GM12878 (cell line): ENCODE results near the gene RIN1. TPM values are rescaled to one million over a fixed set of nuclear protein-coding genes. Genes with fewer than 3 reads are reported as not detected.

Experiments used
- BHLHE40 ChIP-seq, 2 experiments: fragments of 450-650 bp in 1 of 2; IDR thresholded peaks; 2 replicates each; pipeline ENCODE4 v1.6.1; 2011 to 2017; ENCODE audit warnings: low read depth in 2 of 2, borderline replicate concordance in 1 of 2, improper control_type of control experiment in 1 of 2, low read length in 1 of 2, mild to moderate bottlenecking in 1 of 2
- CBFB ChIP-seq: IDR thresholded peaks from 2 replicates; pipeline ENCODE4 v1.6.1; 2016; ENCODE audit warnings: antibody characterized with exemption, low read depth
- CBX3 ChIP-seq: fragments of 200-600 bp; sonication (generic); IDR thresholded peaks from 2 replicates; pipeline ENCODE4 v1.6.1; 2016; ENCODE audit warnings: low read depth, borderline replicate concordance
- CHD1 ChIP-seq: IDR thresholded peaks from 2 replicates; pipeline ENCODE4 v1.6.1; 2012; ENCODE audit warnings: low read depth, low read length, improper control_type of control experiment
- CREM ChIP-seq: IDR thresholded peaks from 2 replicates; pipeline ENCODE4 v1.6.1; 2014; ENCODE audit warnings: antibody characterized with exemption, low read depth
- ESRRA ChIP-seq: IDR thresholded peaks from 2 replicates; pipeline ENCODE4 v1.6.1; 2012; ENCODE audit warnings: mild to moderate bottlenecking, low read length, improper control_type of control experiment
- EZH2 ChIP-seq: IDR thresholded peaks from 2 replicates; pipeline ENCODE4 v1.6.1; 2012; ENCODE audit warnings: low read depth, mild to moderate bottlenecking, control low read depth, inconsistent platforms, low read length, borderline replicate concordance; ENCODE audit not compliant: control insufficient read depth
- IKZF2 ChIP-seq, 2 experiments: fragments of 450-650 bp; IDR thresholded peaks; 2 replicates each; pipeline ENCODE4 v1.6.1; 2017; ENCODE audit warnings: mild to moderate bottlenecking in 2 of 2, moderate library complexity in 2 of 2
- IRF5 ChIP-seq: fragments of 450-650 bp; IDR thresholded peaks from 2 replicates; pipeline ENCODE4 v1.6.1; 2017; ENCODE audit warnings: borderline replicate concordance
- KAT2A ChIP-seq: conservative IDR thresholded peaks from 2 replicates; pipeline ENCODE4 v1.6.1; 2011; ENCODE audit warnings: low read depth, low read length; ENCODE audit not compliant: control insufficient read depth
- KDM1A ChIP-seq: fragments of 200-600 bp; sonication (generic); IDR thresholded peaks from 2 replicates; pipeline ENCODE4 v1.6.1; 2016; ENCODE audit warnings: borderline replicate concordance
- MEF2B ChIP-seq: fragments of 450-650 bp; IDR thresholded peaks from 2 replicates; pipeline ENCODE4 v1.6.1; 2018; ENCODE audit warnings: mild to moderate bottlenecking, moderate library complexity; ENCODE audit not compliant: partially characterized antibody, poor library complexity, severe bottlenecking
- MYB ChIP-seq: fragments of 150-350 bp; IDR thresholded peaks from 2 replicates; pipeline ENCODE4 v1.6.1; 2014; ENCODE audit warnings: mild to moderate bottlenecking, low read depth, low read length, borderline replicate concordance
- MYC ChIP-seq: IDR thresholded peaks from 2 replicates; pipeline ENCODE4 v1.6.1; 2011; ENCODE audit warnings: mild to moderate bottlenecking, low read length, moderate library complexity, inconsistent platforms; ENCODE audit not compliant: insufficient read depth, insufficient replicate concordance, insufficient read length, severe bottlenecking
- NFYB ChIP-seq: IDR thresholded peaks from 2 replicates; pipeline ENCODE4 v1.6.1; 2011; ENCODE audit warnings: low read depth, mild to moderate bottlenecking, low read length, improper control_type of control experiment, moderate library complexity; ENCODE audit not compliant: insufficient read depth
- NRF1 ChIP-seq: conservative IDR thresholded peaks from 2 replicates; pipeline ENCODE4 v1.6.1; 2011; ENCODE audit warnings: mild to moderate bottlenecking, low read depth, low read length, improper control_type of control experiment
- PAX5 ChIP-seq: IDR thresholded peaks from 2 replicates; pipeline ENCODE4 v1.6.1; 2011; ENCODE audit warnings: low read depth, low read length, borderline replicate concordance
- SREBF2 ChIP-seq: IDR thresholded peaks from 2 replicates; pipeline ENCODE4 v1.6.1; 2012; ENCODE audit warnings: mild to moderate bottlenecking, low read length
- TCF7 ChIP-seq: IDR thresholded peaks from 2 replicates; pipeline ENCODE4 v1.6.1; 2014; ENCODE audit warnings: antibody characterized with exemption, borderline replicate concordance
- polyA plus RNA-seq, 11 experiments: library from polyadenylated mRNA; depleted of rRNA in 4 of 11; unstranded in 6 of 11; stranded (reverse) in 5 of 11; fragments of >200 nt; fragmentation: Nextera tagmentation in 4 of 11; fragmentation: Illumina TruSeq in 1 of 11; extraction: Ambion mirVana in 4 of 11; extraction: Trizol in 1 of 11; gene quantifications; 1 replicate in 1 of 11; 2 replicates in 10 of 11; pipeline versions ENCODE4 v1.2.1 to v1.2.3, GENCODE V29; 2011 to 2016; ENCODE audit warnings: inconsistent platforms in 2 of 11, missing spikeins in 2 of 11, low read depth in 1 of 11
- total RNA-seq, 4 experiments: library from RNA; depleted of rRNA in 3 of 4; stranded (reverse); fragments of >200 nt in 3 of 4; fragmentation: Illumina TruSeq in 1 of 4; extraction: Trizol in 1 of 4; gene quantifications; 2 replicates each; pipeline versions ENCODE4 v1.2.1 to v1.2.3, GENCODE V29; 2013 to 2021
- TF ChIP-seq, protein P1 (sequence below): fragments of 450-650 bp; IDR thresholded peaks from 2 replicates; pipeline ENCODE4 v1.6.1; 2014; ENCODE audit warnings: mild to moderate bottlenecking
- TF ChIP-seq, protein P2 (sequence below): IDR thresholded peaks from 2 replicates; pipeline ENCODE4 v1.6.1; 2011; ENCODE audit warnings: borderline replicate concordance, low read depth, mild to moderate bottlenecking, moderate library complexity, mixed read lengths, low read length; ENCODE audit not compliant: insufficient read depth; ENCODE audit errors: extremely low read length
- TF ChIP-seq, protein P3 (sequence below): fragments of 450-650 bp; conservative IDR thresholded peaks from 2 replicates; pipeline ENCODE4 v1.6.1; 2017; ENCODE audit warnings: mild to moderate bottlenecking, moderate library complexity

Gene RIN1
- total and polyA plus RNA-seq, 10 of the 15 experiments (the other 5 are each of a cell fraction or from before 2014, with no cell fraction given), result 0.04 to 0.69 (median 0.22) TPM; not detected in 1

DNA sequence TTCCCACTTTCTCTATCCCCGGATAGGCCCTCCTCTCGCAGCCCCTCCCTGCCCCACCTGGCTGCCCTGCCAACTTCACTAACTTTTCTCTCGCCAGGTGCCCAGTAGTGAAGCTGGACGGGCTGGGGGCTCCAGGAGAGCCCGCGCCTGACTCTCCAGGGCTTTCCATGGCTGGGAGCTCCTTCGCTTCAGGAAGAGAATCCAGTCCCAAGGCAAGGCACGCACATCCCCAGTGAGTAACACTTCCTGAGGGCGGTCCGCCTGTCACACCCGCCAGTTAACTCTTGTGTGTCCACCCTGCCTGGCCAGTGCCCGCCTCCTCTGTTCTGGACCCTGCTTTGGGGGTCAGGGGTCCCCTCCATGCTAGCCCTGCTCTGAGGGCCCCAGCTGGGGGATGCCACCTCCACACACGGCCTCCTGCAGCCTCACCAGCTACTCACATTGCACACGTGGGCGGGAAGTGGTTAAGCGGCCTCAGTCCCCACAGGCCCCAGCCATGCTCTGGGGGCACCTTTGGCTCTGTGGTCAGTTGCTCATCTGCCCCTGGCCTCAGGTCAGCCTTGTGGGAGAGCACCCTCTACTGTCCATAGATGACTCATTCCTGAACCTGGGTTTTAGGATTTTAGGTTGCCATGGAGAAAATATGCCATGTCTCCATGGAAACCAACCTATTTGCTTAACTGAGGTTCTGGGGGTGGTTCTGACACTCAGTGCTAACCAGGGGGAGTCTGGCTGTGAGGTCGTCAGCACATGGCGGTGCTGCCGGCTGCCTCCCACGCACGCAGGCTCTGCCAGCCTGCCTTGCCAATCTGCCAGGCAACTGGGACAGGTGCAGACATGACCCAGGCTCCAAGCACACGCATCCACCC, at the start of gene RIN1 (continued):
- TF ChIP-seq PAX5, result peak; percentile 62; the same call in 1 of the 2 replicates
- no peak for TF ChIP-seq IRF5
- peak; percentile 80 for TF ChIP-seq MEF2B
- TF ChIP-seq, protein P1, sequence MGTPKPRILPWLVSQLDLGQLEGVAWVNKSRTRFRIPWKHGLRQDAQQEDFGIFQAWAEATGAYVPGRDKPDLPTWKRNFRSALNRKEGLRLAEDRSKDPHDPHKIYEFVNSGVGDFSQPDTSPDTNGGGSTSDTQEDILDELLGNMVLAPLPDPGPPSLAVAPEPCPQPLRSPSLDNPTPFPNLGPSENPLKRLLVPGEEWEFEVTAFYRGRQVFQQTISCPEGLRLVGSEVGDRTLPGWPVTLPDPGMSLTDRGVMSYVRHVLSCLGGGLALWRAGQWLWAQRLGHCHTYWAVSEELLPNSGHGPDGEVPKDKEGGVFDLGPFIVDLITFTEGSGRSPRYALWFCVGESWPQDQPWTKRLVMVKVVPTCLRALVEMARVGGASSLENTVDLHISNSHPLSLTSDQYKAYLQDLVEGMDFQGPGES, result 0 out of 2 replicates have a peak, but pooled peaks have one; percentile 4
- TF ChIP-seq MYB, result no peak
- TF ChIP-seq KAT2A, result no peak
- no peak for TF ChIP-seq CHD1
- TF ChIP-seq, protein P2, sequence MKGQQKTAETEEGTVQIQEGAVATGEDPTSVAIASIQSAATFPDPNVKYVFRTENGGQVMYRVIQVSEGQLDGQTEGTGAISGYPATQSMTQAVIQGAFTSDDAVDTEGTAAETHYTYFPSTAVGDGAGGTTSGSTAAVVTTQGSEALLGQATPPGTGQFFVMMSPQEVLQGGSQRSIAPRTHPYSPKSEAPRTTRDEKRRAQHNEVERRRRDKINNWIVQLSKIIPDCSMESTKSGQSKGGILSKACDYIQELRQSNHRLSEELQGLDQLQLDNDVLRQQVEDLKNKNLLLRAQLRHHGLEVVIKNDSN, result peak; percentile 77
- TF ChIP-seq NFYB, result no peak
- peak; percentile 59 for TF ChIP-seq CREM
- TF ChIP-seq, protein P3, sequence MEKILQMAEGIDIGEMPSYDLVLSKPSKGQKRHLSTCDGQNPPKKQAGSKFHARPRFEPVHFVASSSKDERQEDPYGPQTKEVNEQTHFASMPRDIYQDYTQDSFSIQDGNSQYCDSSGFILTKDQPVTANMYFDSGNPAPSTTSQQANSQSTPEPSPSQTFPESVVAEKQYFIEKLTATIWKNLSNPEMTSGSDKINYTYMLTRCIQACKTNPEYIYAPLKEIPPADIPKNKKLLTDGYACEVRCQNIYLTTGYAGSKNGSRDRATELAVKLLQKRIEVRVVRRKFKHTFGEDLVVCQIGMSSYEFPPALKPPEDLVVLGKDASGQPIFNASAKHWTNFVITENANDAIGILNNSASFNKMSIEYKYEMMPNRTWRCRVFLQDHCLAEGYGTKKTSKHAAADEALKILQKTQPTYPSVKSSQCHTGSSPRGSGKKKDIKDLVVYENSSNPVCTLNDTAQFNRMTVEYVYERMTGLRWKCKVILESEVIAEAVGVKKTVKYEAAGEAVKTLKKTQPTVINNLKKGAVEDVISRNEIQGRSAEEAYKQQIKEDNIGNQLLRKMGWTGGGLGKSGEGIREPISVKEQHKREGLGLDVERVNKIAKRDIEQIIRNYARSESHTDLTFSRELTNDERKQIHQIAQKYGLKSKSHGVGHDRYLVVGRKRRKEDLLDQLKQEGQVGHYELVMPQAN, result no peak
- peak; percentile 73 to 81; a peak in 3 of 4 replicates for TF ChIP-seq IKZF2 (IDR thresholded peaks at IDR 0.05)
- TF ChIP-seq EZH2, result no peak
- TF ChIP-seq CBX3, result no peak
- TF ChIP-seq BHLHE40 (IDR thresholded peaks at IDR 0.05; ENCODE audit: borderline replicate concordance in 1 of 2, low read depth in 2 of 2, low read length in 1 of 2), result peak; percentile 71 to 85
- no peak for TF ChIP-seq NRF1
- TF ChIP-seq KDM1A, result no peak
- no peak for TF ChIP-seq MYC
- no peak for TF ChIP-seq SREBF2
- TF ChIP-seq TCF7, result no peak
- peak; percentile 90 for TF ChIP-seq CBFB
- no peak for TF ChIP-seq ESRRA
